ENCODE measurements around the gene HECW1. TPM values are rescaled to one million over a fixed set of nuclear protein-coding genes. Genes with fewer than 3 reads are reported as not detected.

Gene HECW1
- total RNA-seq, 1 donor from 2014 or later = 0.15 TPM

DNA sequence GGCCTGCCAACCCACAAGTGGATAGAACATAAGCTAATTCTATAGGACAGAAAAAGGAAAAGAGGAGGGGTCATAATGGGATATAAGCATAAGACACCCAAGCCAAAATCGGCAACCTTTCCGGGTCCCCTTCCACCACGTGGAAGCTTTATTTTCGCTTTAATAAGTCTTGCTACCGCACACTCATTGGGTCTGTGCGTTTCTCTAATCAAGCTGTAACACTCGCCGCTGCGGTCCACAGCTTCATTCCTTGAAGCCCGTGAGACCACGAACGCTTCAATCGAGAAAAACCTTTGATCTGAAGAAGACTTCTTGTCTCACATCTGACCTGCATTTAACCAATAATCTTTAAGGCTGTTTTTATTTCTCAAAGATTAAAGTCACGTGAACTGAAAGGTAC is 35.8 kb upstream of the HECW1 start:
- TF ChIP-seq, protein P1, sequence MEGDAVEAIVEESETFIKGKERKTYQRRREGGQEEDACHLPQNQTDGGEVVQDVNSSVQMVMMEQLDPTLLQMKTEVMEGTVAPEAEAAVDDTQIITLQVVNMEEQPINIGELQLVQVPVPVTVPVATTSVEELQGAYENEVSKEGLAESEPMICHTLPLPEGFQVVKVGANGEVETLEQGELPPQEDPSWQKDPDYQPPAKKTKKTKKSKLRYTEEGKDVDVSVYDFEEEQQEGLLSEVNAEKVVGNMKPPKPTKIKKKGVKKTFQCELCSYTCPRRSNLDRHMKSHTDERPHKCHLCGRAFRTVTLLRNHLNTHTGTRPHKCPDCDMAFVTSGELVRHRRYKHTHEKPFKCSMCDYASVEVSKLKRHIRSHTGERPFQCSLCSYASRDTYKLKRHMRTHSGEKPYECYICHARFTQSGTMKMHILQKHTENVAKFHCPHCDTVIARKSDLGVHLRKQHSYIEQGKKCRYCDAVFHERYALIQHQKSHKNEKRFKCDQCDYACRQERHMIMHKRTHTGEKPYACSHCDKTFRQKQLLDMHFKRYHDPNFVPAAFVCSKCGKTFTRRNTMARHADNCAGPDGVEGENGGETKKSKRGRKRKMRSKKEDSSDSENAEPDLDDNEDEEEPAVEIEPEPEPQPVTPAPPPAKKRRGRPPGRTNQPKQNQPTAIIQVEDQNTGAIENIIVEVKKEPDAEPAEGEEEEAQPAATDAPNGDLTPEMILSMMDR (IDR thresholded peaks at IDR 0.05; ENCODE audit: unreplicated experiment) = no peak
- Mint-ChIP-seq H3K9me3 (ENCODE audit: unreplicated experiment) (no peaks in the 10 kb centered on the region), H3K27me3 (ENCODE audit: unreplicated experiment) (peaks cover 1% of the 10 kb centered on the region), H3K36me3 (ENCODE audit: low read depth, unreplicated experiment) (no peaks in the 10 kb centered on the region), H3K4me3 (ENCODE audit: unreplicated experiment) (no peak overlapping the region), H3K4me1 (ENCODE audit: unreplicated experiment) (peaks cover 14% of the 10 kb centered on the region), H3K27ac (ENCODE audit: unreplicated experiment) (no peak overlapping the region)
- no peak for DNase-seq (ENCODE audit: low spot score)

DNA sequence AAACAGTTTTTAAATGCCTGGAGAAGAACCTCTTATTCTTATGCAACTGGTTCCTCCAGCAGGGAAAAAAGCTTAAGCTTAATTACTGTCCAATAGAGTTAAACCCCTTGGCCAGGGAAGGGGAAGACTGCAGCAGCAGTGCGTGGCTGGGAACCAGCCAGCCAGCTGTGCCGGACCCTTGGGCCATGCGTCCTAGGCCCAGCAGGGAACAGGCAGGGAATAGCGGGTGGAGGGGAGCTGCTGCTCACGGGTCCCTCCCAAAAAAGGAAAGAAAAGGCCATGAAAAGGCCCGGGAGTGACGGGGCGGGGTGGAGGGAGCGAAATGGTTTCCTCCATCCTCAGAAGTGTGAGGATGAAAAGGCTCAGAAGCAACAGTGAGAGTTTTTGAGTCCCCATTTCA is 35.2 kb upstream of the HECW1 start:
- DNase-seq (ENCODE audit: low spot score) = no peak
- peaks cover 7% of the 10 kb centered on the region for H3K4me1 Mint-ChIP-seq (ENCODE audit: unreplicated experiment)
- H3K36me3 Mint-ChIP-seq (ENCODE audit: low read depth, unreplicated experiment) = no peaks in the 10 kb centered on the region
- TF ChIP-seq, protein P1 (IDR thresholded peaks at IDR 0.05; ENCODE audit: unreplicated experiment) = no peak
- H3K4me3 Mint-ChIP-seq (ENCODE audit: unreplicated experiment) = no peak overlapping the region
- no peak overlapping the region for H3K27ac Mint-ChIP-seq (ENCODE audit: unreplicated experiment)
- no peaks in the 10 kb centered on the region for H3K9me3 Mint-ChIP-seq (ENCODE audit: unreplicated experiment)
- peaks cover 1% of the 10 kb centered on the region for H3K27me3 Mint-ChIP-seq (ENCODE audit: unreplicated experiment)

DNA sequence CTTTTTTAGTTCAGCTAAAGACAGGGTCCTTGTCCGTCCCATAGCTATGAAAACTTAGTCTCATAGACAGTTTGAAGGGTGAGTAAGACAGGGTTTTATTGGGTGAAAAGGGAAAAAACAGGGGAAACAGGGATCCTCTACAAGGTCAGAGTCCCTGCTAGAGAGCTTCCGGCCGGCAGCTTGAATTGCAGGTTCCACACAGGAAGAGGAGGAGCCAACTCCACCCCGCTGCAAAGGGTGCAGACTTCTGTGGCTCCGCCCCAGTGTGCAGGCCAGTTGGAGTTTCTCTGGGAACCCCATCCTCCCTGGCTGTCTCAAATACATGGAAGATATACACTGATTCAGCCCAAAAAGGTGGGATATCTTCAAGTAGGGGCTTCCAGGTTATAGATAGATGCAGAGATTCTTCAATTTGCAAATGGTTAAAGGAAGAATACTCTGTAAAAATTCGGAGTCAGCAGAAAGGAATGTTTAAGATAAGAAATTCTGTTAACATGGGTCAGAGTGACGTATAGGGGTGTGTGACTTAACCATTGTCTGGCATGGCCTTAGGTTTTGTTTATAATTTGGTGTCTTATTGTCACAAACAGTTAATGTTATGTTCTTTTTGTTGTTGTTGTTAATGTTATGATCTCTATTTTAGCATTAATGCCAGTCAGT is 34.6 kb upstream of the HECW1 start:
- no peak overlapping the region for H3K27ac Mint-ChIP-seq (ENCODE audit: unreplicated experiment)
- H3K4me3 Mint-ChIP-seq (ENCODE audit: unreplicated experiment) = no peak overlapping the region
- H3K9me3 Mint-ChIP-seq (ENCODE audit: unreplicated experiment) = no peaks in the 10 kb centered on the region
- DNase-seq (ENCODE audit: low spot score) = no peak
- H3K27me3 Mint-ChIP-seq (ENCODE audit: unreplicated experiment) = peaks cover 1% of the 10 kb centered on the region
- TF ChIP-seq, protein P1 (IDR thresholded peaks at IDR 0.05; ENCODE audit: unreplicated experiment) = no peak
- H3K36me3 Mint-ChIP-seq (ENCODE audit: low read depth, unreplicated experiment) = no peaks in the 10 kb centered on the region
- H3K4me1 Mint-ChIP-seq (ENCODE audit: unreplicated experiment) = peaks cover 2% of the 10 kb centered on the region

DNA sequence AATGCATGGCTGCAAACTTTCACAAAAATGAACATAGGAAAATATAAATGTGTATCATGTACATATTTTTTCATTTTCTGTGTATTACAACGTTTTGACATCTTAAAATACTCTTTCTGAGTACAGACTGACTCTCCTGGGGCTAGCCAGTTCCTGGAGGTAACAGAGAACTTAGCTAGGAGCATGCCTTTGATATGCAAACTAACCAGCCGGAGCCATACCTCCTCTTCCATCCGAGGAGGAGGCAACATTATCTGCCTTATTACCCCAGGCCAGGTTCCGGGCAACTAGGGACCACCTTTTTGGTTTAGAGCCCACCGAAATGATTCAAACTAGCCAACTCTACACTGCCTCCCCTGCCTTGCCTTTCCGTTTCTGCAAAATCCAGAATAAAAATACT is 33.7 kb upstream of the HECW1 start:
- no peak overlapping the region for H3K4me3 Mint-ChIP-seq (ENCODE audit: unreplicated experiment)
- no peaks in the 10 kb centered on the region for H3K9me3 Mint-ChIP-seq (ENCODE audit: unreplicated experiment)
- DNase-seq (ENCODE audit: low spot score) = no peak
- no peaks in the 10 kb centered on the region for H3K4me1 Mint-ChIP-seq (ENCODE audit: unreplicated experiment)
- no peaks in the 10 kb centered on the region for H3K27me3 Mint-ChIP-seq (ENCODE audit: unreplicated experiment)
- TF ChIP-seq, protein P1 (IDR thresholded peaks at IDR 0.05; ENCODE audit: unreplicated experiment) = no peak
- no peaks in the 10 kb centered on the region for H3K36me3 Mint-ChIP-seq (ENCODE audit: low read depth, unreplicated experiment)
- no peak overlapping the region for H3K27ac Mint-ChIP-seq (ENCODE audit: unreplicated experiment)

DNA sequence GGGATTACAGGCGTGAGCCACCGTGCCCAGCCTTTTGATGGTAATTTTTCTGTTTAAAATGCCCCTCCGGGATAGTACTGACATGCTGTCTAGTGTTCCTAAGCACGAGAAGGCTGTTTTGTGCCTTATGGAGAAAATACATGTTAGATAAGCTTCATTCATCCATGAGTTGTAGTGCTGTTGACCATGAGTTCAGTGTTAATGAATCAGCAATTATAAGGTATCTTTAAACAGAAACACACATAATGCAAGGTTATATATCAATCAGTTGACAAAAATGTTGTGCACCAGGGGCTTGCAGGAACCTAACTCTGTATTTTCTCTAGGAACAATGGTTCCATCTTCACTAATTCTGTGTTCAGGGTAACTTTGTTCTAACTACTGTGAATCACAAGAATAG is 30.8 kb upstream of the HECW1 start:
- no peaks in the 10 kb centered on the region for H3K4me1 Mint-ChIP-seq (ENCODE audit: unreplicated experiment)
- no peaks in the 10 kb centered on the region for H3K36me3 Mint-ChIP-seq (ENCODE audit: low read depth, unreplicated experiment)
- H3K27me3 Mint-ChIP-seq (ENCODE audit: unreplicated experiment) = no peaks in the 10 kb centered on the region
- no peak overlapping the region for H3K27ac Mint-ChIP-seq (ENCODE audit: unreplicated experiment)
- H3K9me3 Mint-ChIP-seq (ENCODE audit: unreplicated experiment) = no peaks in the 10 kb centered on the region
- TF ChIP-seq, protein P1 (IDR thresholded peaks at IDR 0.05; ENCODE audit: unreplicated experiment) = no peak
- no peak for DNase-seq (ENCODE audit: low spot score)
- H3K4me3 Mint-ChIP-seq (ENCODE audit: unreplicated experiment) = no peak overlapping the region
